Osteocyte (in vitro differentiated cells): ENCODE data around the gene CADPS2. TPM values are rescaled to one million over a fixed set of nuclear protein-coding genes. Genes with fewer than 3 reads are reported as not detected.

Experiments used
- DNase-seq: peaks from one replicate; pipeline ENCODE4 v3.0.0; 2021; ENCODE audit warnings: mixed read lengths; ENCODE audit not compliant: unreplicated experiment; ENCODE audit errors: extremely low spot score
- H3K27ac Mint-ChIP-seq: one replicate; pipeline ENCODE4 v1.8.0; 2021; ENCODE audit warnings: mild to moderate bottlenecking, mixed read lengths; ENCODE audit not compliant: unreplicated experiment
- H3K27me3 Mint-ChIP-seq: one replicate; pipeline ENCODE4 v1.8.0; 2021; ENCODE audit warnings: mixed read lengths; ENCODE audit not compliant: unreplicated experiment
- H3K36me3 Mint-ChIP-seq: one replicate; pipeline ENCODE4 v1.8.0; 2021; ENCODE audit warnings: mixed read lengths; ENCODE audit not compliant: unreplicated experiment
- H3K4me1 Mint-ChIP-seq: one replicate; pipeline ENCODE4 v1.8.0; 2021; ENCODE audit warnings: mixed read lengths; ENCODE audit not compliant: unreplicated experiment
- H3K4me3 Mint-ChIP-seq: one replicate; pipeline ENCODE4 v1.8.0; 2021; ENCODE audit warnings: mild to moderate bottlenecking, moderate library complexity, mixed read lengths; ENCODE audit not compliant: unreplicated experiment
- H3K9me3 Mint-ChIP-seq: one replicate; pipeline ENCODE4 v1.8.0; 2021; ENCODE audit warnings: mixed read lengths; ENCODE audit not compliant: unreplicated experiment
- CTCF ChIP-seq: fragments of 200-600 bp; sonication (generic); IDR thresholded peaks from 2 replicates; pipeline ENCODE4 v1.5.0; 2021; ENCODE audit warnings: antibody characterized with exemption, mild to moderate bottlenecking, moderate library complexity
- total RNA-seq: library from RNA; stranded (reverse); gene quantifications from 2 replicates; pipeline ENCODE4 v1.2.1, GENCODE V29; 2021

Gene CADPS2
- total RNA-seq, 1 donor from 2014 or later, result 0.81 TPM

- DNase-seq, result no peak
- no peak overlapping the region for H3K4me3 Mint-ChIP-seq
- H3K27me3 Mint-ChIP-seq, result peaks cover 89% of the 10 kb centered on the region
- H3K4me1 Mint-ChIP-seq, result peaks cover 7% of the 10 kb centered on the region
- TF ChIP-seq CTCF, result no peak
- no peaks in the 10 kb centered on the region for H3K36me3 Mint-ChIP-seq
- H3K9me3 Mint-ChIP-seq, result peaks cover 6% of the 10 kb centered on the region
- H3K27ac Mint-ChIP-seq, result no peak overlapping the region
Measured at GRCh38 chr7:122315507-122316466, 570.5 kb downstream of the CADPS2 start.

GRCh38 chr7:122314284-122314683, 572.0 kb downstream of the CADPS2 start:
- no peak for TF ChIP-seq CTCF
- Mint-ChIP-seq H3K9me3 (peaks cover 6% of the 10 kb centered on the region), H3K27ac (no peak overlapping the region), H3K4me1 (peaks cover 11% of the 10 kb centered on the region), H3K4me3 (no peak overlapping the region), H3K27me3 (peaks cover 90% of the 10 kb centered on the region), H3K36me3 (no peaks in the 10 kb centered on the region)
- DNase-seq, result no peak

- peaks cover 11% of the 10 kb centered on the region for H3K4me1 Mint-ChIP-seq
- DNase-seq, result no peak
- no peak overlapping the region for H3K27ac Mint-ChIP-seq
- no peaks in the 10 kb centered on the region for H3K36me3 Mint-ChIP-seq
- H3K4me3 Mint-ChIP-seq, result no peak overlapping the region
- TF ChIP-seq CTCF, result no peak
- H3K27me3 Mint-ChIP-seq, result peaks cover 88% of the 10 kb centered on the region
- H3K9me3 Mint-ChIP-seq, result peaks cover 6% of the 10 kb centered on the region
Measured at GRCh38 chr7:122312789-122313188, 573.5 kb downstream of the CADPS2 start.

GRCh38 chr7:122311734-122312450, 574.4 kb downstream of the CADPS2 start:
- H3K27ac Mint-ChIP-seq, result no peak overlapping the region
- peaks cover 11% of the 10 kb centered on the region for H3K4me1 Mint-ChIP-seq
- no peak for TF ChIP-seq CTCF
- H3K36me3 Mint-ChIP-seq, result no peaks in the 10 kb centered on the region
- no peak for DNase-seq
- H3K4me3 Mint-ChIP-seq, result no peak overlapping the region
- H3K27me3 Mint-ChIP-seq, result peaks cover 88% of the 10 kb centered on the region
- H3K9me3 Mint-ChIP-seq, result peaks cover 6% of the 10 kb centered on the region
